ENCODE data around the gene KIAA1671. TPM values are rescaled to one million over a fixed set of nuclear protein-coding genes. Genes with fewer than 3 reads are reported as not detected.

KIAA1671 gene
- total and polyA plus RNA-seq, 2 of the 4 experiments (the other 2 are of a cell fraction): 0.02 TPM; not detected in 1

DNA sequence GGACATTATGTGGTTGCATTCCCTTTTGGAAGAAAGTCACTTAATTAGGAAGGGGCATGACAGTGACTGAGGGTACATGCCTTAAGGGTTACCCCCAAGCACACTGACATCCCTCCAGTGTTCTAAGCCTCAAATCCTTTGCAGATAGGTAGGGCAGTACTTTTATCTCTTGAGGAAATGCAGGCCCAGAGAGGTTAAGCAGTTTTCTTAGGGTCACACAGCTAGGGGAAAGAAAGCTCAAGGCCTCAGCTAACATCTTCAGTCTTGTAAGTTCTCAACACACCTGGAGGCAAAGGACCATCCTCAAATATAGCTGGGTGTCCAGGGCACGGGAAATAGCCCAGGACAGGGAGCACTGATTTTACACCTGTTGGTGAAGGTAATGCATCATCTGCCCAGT is 31.6 kb downstream of the KIAA1671 start:
- no peak overlapping the region for H2BK120ac ChIP-seq (ENCODE audit: low read depth, low read length)
- DNase-seq (no peak), ATAC-seq (ENCODE audit: low read depth) (no peak)
- WGBS, 2 experiments (ENCODE audit: extremely low coverage in 2 of 2, insufficient read length in 1 of 2): no CpG with 5 or more reads among the region's 1 CpG
- H3K4me1 ChIP-seq (ENCODE audit: control insufficient read depth, insufficient read depth, low read length): no peaks in the 10 kb centered on the region
- no peak overlapping the region for H4K8ac ChIP-seq (ENCODE audit: low read depth in 2 of 2, low read length in 2 of 2)
- H3K27me3 ChIP-seq (ENCODE audit: control insufficient read depth, insufficient read depth, low read length): peaks cover 3% of the 10 kb centered on the region; the same call in 1 of the 2 replicates
- in situ Hi-C loops (cut with MboI; ENCODE audit: low sequenced_read_pairs) (no loop called here), intact Hi-C loops (cut with micrococcal nuclease) (no loop called here), dilution Hi-C loops (cut with HindIII; ENCODE audit: low sequenced_read_pairs, unreplicated experiment) (no loop called here)
- no peak overlapping the region for H3K4me2 ChIP-seq (ENCODE audit: low read depth, low read length)
- no TSS peak for BruUV-seq (replicated peaks)
- H3K9me1 ChIP-seq (ENCODE audit: insufficient read depth, low read length): no peaks in the 10 kb centered on the region
- no peak overlapping the region for H4K91ac ChIP-seq (ENCODE audit: insufficient read depth, low read depth, low read length)
- no peaks in the 10 kb centered on the region for H3K9me3 ChIP-seq (ENCODE audit: control insufficient read depth, insufficient read depth, low read length)
- no peak overlapping the region for H3K4ac ChIP-seq (ENCODE audit: low read depth, low read length)
- H2BK15ac ChIP-seq (ENCODE audit: low read depth, low read length): no peak overlapping the region
- H3K14ac ChIP-seq (replicated peaks; ENCODE audit: low read depth, low read length): no peak overlapping the region
- no peak overlapping the region for H4K5ac ChIP-seq (ENCODE audit: low read depth, low read length)
- no peak overlapping the region for H2BK5ac ChIP-seq (ENCODE audit: low read depth, low read length, poor library complexity, severe bottlenecking)
- CTCF ChIA-PET: no interaction called here
- H3K18ac ChIP-seq (ENCODE audit: low read depth, low read length): no peak overlapping the region
- no peak overlapping the region for H2AK5ac ChIP-seq (ENCODE audit: low read depth, low read length)
- no peak overlapping the region for H3K56ac ChIP-seq (ENCODE audit: extremely low read depth, insufficient read depth, low read length)
- no peak overlapping the region for H3K4me3 ChIP-seq (ENCODE audit: insufficient read depth, low read depth, low read length)
- TF ChIP-seq MXI1 (IDR thresholded peaks at IDR 0.05; ENCODE audit: borderline replicate concordance, low read depth, low read length) (no peak), RAD21 (IDR thresholded peaks at IDR 0.05; ENCODE audit: low read length) (no peak), NFE2L2 (IDR thresholded peaks at IDR 0.05; ENCODE audit: low read depth, low read length) (no peak), MAFK (IDR thresholded peaks at IDR 0.05; ENCODE audit: low read depth, low read length) (no peak), MAZ (IDR thresholded peaks at IDR 0.05; ENCODE audit: borderline replicate concordance, low read depth, low read length) (no peak), BHLHE40 (IDR thresholded peaks at IDR 0.05; ENCODE audit: low read depth, low read length) (no peak), FOS (IDR thresholded peaks at IDR 0.05; ENCODE audit: low read depth, low read length) (no peak), CHD1 (IDR thresholded peaks at IDR 0.05; ENCODE audit: low read depth, low read length) (no peak), RCOR1 (IDR thresholded peaks at IDR 0.05; ENCODE audit: insufficient replicate concordance, low read length) (no peak), RFX5 (IDR thresholded peaks at IDR 0.05; ENCODE audit: low read depth, low read length) (no peak), POLR2A (IDR thresholded peaks at IDR 0.05; ENCODE audit: low read depth, low read length) (no peak), SMC3 (IDR thresholded peaks at IDR 0.05; ENCODE audit: low read depth, low read length) (no peak), ELK1 (IDR thresholded peaks at IDR 0.05; ENCODE audit: borderline replicate concordance, low read depth, low read length) (no peak), CEBPB (IDR thresholded peaks at IDR 0.05; ENCODE audit: low read depth, low read length) (no peak)
- TF ChIP-seq, protein P1, sequence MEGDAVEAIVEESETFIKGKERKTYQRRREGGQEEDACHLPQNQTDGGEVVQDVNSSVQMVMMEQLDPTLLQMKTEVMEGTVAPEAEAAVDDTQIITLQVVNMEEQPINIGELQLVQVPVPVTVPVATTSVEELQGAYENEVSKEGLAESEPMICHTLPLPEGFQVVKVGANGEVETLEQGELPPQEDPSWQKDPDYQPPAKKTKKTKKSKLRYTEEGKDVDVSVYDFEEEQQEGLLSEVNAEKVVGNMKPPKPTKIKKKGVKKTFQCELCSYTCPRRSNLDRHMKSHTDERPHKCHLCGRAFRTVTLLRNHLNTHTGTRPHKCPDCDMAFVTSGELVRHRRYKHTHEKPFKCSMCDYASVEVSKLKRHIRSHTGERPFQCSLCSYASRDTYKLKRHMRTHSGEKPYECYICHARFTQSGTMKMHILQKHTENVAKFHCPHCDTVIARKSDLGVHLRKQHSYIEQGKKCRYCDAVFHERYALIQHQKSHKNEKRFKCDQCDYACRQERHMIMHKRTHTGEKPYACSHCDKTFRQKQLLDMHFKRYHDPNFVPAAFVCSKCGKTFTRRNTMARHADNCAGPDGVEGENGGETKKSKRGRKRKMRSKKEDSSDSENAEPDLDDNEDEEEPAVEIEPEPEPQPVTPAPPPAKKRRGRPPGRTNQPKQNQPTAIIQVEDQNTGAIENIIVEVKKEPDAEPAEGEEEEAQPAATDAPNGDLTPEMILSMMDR (conservative IDR thresholded peaks at IDR 0.05; ENCODE audit: low read depth, low read length): no peak
- TF ChIP-seq, protein P2, sequence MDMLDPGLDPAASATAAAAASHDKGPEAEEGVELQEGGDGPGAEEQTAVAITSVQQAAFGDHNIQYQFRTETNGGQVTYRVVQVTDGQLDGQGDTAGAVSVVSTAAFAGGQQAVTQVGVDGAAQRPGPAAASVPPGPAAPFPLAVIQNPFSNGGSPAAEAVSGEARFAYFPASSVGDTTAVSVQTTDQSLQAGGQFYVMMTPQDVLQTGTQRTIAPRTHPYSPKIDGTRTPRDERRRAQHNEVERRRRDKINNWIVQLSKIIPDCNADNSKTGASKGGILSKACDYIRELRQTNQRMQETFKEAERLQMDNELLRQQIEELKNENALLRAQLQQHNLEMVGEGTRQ (IDR thresholded peaks at IDR 0.05; ENCODE audit: low read depth, low read length): no peak
- no peak overlapping the region for H2AFZ ChIP-seq (replicated peaks; ENCODE audit: low read length, poor library complexity)
- H3K27ac ChIP-seq (ENCODE audit: insufficient read depth, low read length): no peak overlapping the region
- H2BK20ac ChIP-seq (ENCODE audit: low read depth, low read length): no peak overlapping the region
- no peak overlapping the region for H3K23ac ChIP-seq (ENCODE audit: low read depth, low read length)
- no peaks in the 10 kb centered on the region for H3K36me3 ChIP-seq (ENCODE audit: control insufficient read depth, insufficient read depth, low read length)
- H2AK9ac ChIP-seq (replicated peaks; ENCODE audit: low read depth, low read length, poor library complexity): no peak overlapping the region
- H3K9ac ChIP-seq (ENCODE audit: low read depth, low read length): no peak overlapping the region
- no peaks in the 10 kb centered on the region for H3K79me1 ChIP-seq (ENCODE audit: low read depth in 1 of 2, low read length in 2 of 2)
- POLR2A ChIA-PET (ENCODE audit: unreplicated experiment): no interaction called here
- H4K20me1 ChIP-seq (ENCODE audit: insufficient read depth, low read length): no peaks in the 10 kb centered on the region
